GM19397 (cell line): ENCODE data around the gene TAGLN.
"Not testable (repeated sequence)": the region's sequence is repeated elsewhere in the genome, so short reads cannot be mapped to it uniquely, and the experiment has no call there.

ENCODE experiments used
- ATAC-seq: cut with Tn5 transposase; IDR thresholded peaks from one replicate; pipeline ENCODE4 v1.9.1; 2021; ENCODE audit warnings: mild to moderate bottlenecking, moderate library complexity; ENCODE audit not compliant: unreplicated experiment

Gene TAGLN

DNA sequence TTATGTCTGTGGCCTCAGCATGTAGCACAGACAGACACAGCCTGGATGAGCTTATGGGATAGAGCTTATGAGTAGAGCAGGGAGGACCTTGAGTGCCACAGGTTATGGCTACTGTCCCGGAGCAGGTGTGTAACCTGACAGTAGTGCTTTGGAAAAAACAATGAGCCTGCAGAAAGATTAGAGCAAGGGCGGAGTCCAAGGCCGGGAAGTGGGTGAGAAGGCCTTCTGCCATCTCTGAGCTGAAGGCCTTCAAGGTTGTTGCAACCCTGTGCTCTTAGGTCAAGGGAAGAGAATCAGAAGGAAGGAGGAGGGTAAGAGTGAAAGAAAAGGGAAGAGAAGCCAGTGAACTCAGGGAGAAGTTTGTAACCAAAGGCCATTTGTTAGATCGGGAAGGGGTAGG, 3.9 kb upstream of the TAGLN start:
- ATAC-seq = no peak

DNA sequence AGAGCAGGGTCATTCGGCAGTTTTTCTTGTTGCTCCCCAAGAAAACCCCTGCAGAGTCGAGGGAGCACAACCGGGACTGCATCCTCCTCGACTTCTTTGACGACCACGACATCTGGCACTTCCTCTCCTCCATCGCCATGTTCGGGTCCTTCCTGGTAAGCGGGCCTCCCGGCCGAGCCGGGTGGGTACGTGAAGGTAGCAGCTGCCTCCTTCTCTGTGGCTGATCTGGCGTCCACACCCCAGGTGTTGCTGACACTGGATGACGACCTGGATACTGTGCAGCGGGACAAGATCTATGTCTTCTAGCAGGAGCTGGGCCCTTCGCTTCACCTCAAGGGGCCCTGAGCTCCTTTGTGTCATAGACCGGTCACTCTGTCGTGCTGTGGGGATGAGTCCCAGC, 3.4 kb upstream of the TAGLN start:
- ATAC-seq = no peak

DNA sequence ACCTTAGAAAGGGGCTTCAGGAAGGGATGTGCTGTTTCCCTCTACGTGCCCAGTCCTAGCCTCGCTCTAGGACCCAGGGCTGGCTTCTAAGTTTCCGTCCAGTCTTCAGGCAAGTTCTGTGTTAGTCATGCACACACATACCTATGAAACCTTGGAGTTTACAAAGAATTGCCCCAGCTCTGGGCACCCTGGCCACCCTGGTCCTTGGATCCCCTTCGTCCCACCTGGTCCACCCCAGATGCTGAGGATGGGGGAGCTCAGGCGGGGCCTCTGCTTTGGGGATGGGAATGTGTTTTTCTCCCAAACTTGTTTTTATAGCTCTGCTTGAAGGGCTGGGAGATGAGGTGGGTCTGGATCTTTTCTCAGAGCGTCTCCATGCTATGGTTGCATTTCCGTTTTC, 2.2 kb upstream of the TAGLN start:
- no peak for ATAC-seq

DNA sequence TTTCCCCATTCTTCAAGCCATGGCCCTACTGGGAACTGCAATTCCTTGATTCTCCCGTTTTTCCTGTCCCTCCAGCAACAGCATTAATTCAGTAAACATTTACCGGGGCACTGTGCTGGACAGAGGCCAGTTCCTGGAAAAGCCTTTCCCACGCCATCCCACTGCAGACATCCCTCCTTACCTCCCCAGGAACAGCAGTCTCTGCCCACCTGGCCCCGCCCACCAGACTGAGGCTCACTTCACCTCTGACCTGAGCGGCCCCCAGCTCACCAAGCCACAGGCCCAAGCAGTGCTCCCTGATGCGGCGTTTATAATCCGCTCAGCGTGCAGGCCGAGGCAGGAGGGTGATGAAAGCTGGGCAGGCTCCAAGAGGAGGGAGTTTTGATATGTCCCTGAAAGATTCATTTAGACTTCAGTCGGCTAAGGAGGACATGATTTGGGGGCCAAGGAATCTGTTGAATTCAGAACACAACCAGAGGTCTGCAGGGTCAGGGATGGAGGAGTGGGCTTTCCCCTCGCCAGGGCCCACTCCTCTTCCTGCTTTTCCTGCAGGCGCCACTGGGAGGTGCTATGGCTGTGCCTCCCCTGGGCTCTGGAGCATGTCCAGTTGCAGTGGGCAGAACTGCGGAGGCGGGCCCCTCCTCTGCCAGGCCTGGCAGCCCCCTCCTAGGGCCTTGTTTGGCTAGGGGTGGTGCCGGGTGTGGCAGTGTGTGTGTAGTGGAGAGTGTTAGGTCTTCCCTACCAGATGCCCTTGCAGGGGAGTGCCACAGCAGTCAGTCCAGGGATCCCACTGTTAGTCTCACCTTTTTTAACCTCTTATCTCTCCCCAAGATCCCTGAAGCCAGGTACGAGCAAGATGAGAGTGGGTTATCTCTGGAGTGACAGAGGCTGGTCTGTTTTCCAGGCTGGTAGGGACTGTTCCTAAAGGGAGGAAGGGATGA, 1.4 kb upstream of the TAGLN start:
- ATAC-seq = no peak

DNA sequence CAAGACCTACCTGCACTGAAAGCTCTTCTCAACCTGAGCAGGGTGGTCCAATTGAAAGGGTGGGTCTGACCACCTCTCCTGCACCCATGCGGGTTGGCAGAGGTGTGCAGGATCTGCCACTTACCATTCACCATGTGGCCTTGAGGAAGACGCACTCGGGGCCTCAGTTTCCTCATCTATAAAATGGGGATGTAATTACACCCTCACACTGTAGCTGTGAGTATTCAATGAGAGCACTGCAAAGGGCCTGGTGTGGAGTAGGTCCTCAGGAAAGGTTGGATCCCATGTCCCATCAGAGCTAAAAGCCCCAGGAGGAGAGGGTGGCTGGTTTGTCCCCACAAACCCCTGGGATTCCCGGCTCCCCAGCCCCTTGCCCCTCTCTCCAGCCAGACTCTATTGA, 557 bp upstream of the TAGLN start:
- no peak for ATAC-seq

DNA sequence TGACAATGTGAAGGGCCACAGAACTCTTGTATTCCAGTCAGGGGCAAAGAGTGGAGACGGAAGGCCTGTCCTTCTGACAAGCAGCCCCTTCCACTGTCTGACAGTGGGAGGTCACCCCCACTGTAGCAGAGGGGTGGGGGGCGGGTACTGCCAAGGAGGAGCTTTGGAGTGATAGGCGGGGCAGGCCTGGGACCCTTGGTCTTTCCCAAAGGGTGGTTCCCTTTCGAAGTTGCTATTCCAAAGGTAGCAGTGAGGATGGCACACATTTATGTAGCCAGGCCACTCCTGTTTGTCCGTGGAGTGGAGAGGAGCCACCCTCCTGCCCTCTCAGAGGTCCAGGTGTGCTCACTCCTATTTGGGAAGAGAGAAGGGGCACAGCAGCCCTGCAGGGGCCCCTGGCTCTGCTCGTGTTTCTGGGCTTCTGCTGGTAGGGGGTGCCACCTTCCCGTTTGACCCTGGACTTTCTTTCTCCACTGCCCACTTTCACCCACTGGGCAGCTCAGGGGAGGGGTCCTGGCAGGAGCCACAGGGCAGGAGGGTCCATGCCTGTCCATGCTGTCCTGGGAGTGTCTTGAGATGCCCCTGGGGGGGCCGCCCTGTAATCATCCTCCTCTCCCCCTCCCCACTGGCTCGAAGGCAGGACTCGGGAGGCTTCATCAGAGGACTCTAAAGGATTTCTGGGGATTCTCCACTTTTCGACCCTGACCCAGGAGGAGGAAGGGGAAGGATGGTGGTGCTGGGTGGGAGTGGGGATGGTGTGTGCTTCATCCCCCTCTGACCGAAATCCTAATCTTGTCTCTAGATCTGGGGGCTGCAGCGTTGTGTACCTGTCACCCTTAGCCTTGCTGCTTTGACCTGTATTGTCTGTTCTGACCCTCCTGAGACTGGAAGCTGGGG, 994 bp downstream of the TAGLN start:
- no peak for ATAC-seq

DNA sequence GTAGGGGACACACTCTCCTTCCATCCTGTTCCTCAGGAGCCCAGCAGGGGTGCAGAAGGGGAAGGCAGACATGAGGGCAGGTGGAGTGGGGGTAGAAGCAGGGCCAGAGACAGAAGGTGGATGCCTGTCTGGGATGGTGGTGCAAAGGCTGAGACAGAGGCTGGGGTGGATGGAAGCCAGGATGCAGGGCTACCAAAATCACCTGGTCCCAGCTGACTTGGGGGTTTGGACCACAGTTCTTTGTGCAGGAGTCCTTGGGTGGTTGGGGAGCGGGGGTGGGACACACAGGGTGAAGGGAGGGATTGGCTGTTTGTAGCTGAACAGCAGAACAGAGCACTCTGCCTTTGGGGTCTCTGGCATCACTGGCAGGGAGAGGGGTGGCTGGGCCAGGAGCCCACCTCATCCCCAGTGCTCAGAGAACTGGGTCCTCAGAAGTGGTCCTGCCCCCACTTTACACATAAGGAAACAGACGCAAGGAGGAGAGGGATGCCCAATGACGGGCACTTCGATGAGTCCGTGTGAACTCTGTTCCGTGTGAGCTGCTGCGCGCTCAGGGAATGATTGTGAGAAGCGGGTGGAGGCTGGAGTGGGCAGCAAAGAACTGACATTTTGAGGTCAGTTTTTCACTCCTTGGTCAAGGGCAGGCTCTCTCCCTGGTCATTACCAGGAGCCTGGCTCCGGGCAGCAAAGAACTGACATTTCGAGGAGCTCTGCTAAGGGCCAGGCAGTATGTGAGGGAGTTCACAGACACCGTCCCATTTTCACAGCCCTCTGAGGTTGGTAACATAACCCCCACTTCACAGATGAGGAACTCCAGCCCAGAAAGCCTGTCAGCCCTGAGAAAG, 1.9 kb downstream of the TAGLN start:
- ATAC-seq = no peak

DNA sequence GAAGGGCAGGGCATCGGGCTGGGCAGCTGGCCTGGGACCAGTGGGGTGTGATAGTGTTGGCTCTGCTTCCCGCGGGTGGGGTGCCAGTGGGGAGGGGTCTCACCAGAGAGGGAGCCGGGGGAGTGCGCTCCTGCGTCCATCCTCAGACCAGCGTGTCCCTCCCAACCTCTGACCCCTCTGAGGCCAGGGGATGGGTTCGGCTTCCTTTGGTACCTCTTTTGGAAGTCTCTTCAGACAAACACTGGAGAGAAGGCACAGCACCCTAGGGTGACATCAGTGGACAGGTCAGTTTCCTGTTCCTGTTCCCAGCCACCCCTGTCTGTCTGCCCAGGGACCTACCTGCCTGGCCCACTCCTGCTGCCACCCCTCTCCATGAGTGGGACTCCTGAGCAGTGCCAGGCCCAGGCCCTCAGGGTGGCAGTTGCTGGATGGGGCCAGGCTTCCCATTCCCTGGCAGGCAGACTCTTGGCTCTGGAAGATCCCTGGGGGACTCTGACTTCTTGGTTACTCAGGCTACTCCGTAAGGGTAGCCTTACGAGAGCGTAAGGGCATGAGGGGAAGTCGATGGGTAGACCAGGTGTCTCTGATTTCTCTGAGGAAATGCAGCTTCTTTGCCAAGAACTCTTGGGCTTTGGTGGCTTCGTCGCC, 2.6 kb downstream of the TAGLN start:
- no peak for ATAC-seq

DNA sequence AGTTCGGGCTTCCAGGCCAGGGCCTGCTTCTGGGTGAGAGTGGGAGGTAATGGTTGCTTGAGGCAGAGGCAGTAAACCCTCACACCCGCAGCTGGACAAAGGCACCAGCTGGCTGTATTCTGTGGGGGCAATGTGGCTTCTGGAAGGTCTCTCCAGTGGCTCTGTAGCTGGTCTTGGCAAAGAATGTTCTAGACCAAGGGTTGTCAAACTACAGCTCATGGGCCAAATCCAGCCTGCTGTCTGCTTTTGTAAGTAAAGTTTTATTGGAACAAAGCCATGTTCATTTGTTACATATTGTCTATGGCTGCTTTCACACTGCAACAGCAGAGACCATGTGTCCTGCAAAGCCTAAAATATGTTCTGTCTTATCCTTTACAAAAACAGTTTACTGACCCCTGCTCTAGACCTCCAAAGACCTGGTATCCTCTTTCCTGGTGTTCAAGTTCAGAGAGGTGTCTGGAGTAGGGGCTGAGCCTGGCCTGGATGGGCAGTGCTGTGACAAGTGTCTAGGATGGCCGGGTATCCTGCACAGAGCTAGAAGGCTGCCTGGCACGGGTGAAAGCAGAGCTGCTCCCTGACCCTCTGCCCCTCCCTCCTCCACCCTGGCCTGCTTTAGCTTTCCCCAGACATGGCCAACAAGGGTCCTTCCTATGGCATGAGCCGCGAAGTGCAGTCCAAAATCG, 3.4 kb downstream of the TAGLN start:
- no peak for ATAC-seq

DNA sequence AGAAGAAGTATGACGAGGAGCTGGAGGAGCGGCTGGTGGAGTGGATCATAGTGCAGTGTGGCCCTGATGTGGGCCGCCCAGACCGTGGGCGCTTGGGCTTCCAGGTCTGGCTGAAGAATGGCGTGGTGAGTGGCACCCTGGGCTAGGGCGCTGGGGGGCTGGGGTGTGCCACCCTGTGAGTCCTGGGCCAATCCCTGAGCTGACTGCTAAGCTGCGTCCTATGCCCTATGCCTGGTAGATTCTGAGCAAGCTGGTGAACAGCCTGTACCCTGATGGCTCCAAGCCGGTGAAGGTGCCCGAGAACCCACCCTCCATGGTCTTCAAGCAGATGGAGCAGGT, 3.9 kb downstream of the TAGLN start:
- ATAC-seq = no peak

DNA sequence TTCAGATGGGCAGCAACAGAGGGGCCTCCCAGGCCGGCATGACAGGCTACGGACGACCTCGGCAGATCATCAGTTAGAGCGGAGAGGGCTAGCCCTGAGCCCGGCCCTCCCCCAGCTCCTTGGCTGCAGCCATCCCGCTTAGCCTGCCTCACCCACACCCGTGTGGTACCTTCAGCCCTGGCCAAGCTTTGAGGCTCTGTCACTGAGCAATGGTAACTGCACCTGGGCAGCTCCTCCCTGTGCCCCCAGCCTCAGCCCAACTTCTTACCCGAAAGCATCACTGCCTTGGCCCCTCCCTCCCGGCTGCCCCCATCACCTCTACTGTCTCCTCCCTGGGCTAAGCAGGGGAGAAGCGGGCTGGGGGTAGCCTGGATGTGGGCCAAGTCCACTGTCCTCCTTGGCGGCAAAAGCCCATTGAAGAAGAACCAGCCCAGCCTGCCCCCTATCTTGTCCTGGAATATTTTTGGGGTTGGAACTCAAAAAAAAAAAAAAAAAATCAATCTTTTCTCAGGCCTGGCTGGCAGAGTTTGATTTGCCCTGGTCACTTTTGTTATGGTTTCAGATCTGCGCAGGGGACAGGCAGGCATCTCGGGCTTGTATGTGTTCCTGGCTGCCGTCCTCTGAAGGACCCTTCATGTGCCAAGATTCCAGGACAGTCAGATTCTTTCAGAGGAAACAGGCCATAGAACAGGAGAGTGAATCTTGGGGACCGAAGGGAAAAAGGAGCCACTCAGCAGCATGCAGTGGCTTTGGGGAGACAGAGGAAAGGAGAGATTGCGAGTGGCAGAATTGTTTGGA, 5.3 kb downstream of the TAGLN start:
- ATAC-seq = no peak

DNA sequence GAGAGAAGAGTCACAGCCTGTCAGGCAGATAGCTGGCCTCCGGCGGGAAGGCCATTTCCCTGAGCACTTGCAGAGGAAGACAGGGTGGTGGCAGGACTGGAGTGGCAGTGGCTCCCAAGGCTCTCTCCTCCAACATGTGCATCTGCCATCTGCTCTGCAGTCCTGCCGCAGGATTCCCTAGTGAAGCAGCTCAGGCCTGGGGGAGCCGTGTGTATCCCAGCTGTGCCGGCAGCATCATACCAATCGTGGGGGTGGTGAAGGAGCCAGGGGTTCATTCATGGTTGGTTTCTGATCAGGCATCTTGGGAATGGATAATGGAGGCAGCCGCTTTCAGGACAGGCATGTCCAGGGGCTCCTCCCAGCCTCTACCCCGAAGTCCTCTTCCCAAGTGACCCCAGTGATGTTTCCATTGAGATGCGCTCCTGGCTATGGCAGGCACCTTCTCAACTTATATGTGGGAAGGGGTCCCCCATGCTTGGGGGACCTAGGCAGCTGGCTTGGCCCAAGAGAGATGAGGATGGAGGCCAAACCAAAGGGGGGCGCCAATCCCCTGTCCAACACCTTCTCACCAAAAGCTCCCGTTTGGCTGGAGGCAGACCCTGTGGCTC, 6.1 kb downstream of the TAGLN start:
- ATAC-seq = no peak

DNA sequence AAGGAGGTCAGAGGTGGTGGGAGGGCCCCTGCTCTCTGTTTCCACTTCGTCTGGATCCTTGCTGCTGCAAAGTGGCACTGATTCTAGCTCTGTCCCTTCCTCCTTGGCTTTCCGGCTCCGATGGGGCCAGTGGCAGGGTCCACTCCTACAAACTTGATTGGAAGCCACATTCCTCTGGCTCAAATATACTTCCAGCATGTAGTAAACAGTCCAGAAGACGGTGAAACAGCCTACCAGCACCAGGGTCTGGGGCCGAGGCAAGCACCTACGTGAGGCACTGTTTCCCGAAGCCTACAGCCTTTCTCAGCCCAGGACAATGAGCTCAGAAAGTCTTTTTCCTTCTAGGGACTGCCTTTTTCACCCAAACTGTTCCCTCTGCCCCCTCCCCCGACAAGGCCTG, 6.9 kb downstream of the TAGLN start:
- ATAC-seq = not testable (repeated sequence)

DNA sequence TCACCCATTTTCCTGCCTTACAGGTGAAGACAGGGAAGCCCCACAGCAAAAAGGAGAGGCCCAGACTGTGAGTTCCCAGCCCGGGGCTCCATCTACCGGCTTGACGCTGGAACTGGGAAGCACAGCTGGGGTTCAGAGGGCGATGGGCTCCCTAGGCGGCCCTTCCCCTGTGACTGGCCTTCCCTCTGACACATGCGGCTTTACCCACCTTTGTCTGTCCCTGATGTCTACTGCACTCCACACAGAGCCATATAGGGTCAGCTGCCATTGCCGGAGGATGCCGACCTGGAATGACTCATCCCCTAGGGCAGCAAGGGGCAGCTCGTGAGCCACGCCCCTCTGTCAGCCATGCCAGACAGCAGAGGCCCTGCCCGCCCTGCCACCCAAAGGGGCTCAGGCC, 7.7 kb downstream of the TAGLN start:
- not testable (repeated sequence) for ATAC-seq

DNA sequence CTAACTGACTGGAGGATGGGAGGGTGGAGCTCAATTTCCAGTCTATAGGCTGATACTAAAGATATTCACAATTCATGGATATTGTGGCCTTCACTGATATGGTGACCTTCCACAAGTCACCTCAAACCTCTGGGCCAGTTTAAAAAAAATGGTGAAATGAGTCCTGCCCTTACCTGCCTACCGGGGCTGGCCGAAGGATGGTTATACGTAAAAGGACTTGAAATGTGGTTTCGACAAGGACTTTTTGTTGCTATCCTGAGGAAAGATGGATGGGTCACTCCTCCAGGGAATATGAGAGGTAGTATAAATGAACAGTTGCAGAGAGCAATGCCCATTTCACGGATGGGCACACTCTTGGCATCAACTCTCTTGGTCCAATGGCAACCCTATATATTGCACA, 8.3 kb downstream of the TAGLN start:
- not testable (repeated sequence) for ATAC-seq

DNA sequence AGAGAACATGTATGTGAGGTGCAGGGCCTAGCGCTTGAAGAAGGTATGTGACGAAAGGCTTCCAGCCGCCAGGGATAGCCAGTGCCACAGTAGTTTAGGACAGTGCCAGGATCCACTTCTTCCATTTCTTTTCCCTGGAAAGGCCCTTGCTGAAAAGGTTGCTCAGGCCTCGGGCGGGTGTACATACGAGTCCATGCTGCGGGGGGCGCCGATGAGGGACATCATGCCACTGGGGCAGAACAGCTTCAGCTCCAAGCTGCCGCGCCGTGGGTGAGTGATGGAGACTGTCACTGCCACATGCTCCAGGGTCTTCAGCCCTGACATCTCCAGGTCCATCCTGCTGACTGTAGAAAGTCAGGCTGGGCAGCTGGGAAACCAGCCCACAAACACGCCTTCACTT, 9.5 kb downstream of the TAGLN start:
- not testable (repeated sequence) for ATAC-seq

DNA sequence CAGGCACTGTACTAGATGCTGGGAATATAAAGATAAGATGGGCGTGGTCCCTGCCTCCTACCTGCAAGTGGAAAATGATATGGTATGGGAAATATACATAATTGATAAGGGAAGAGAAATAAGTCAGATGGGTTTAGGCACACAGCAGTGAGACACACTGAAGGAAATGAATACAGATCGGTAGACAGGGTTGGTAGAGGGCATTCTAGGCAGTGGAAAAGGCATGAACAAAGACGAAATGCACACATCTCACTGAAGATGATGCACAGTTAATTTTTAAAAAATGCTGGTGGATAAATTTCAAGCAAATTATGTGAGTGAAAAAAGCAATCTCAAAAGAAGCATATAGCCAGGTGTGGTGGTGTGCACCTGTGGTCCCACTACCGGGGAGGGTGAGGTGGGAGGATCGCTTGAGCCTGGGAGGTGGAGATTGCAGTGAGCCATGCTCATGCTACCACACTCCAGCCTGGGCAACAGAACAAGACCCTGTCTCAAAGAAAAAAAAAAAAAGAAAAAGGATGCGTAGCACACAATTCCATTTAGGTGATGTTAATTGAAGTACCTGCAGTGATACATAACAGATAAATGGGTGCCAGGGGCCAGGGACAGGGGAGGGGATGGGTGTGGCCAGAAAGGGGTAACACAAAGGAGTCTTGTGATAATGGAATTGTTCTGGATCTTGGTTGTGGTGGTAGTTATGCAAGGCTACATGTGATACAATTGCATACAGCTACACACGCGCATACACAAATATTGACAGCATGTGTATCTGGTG, 10.4 kb downstream of the TAGLN start:
- ATAC-seq = not testable (repeated sequence)

DNA sequence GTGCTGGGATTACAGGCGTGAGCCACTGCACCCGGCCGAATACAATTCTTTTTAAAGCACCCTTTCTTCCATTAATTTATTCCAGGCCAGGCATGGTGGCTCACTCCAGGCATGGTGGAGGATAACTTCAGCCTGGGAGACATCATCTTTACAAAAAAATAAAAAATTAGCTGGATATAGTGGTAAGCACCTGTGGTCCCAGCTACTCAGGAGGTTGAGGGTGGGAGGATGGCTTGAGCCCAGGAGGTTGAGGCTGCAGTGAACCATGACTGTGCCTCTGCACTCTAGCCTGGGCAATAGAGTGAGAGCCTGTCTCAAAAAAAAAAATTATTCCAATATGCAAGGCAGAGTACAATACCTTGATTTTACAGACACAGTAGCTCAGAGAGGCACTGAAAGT, 11.4 kb downstream of the TAGLN start:
- ATAC-seq = no peak
